ENCODE measurements around the gene EEPD1. TPM values are rescaled to one million over a fixed set of nuclear protein-coding genes. Genes with fewer than 3 reads are reported as not detected.

Gene EEPD1
- total RNA-seq, 1 donor from 2014 or later: 9.8 TPM

DNA sequence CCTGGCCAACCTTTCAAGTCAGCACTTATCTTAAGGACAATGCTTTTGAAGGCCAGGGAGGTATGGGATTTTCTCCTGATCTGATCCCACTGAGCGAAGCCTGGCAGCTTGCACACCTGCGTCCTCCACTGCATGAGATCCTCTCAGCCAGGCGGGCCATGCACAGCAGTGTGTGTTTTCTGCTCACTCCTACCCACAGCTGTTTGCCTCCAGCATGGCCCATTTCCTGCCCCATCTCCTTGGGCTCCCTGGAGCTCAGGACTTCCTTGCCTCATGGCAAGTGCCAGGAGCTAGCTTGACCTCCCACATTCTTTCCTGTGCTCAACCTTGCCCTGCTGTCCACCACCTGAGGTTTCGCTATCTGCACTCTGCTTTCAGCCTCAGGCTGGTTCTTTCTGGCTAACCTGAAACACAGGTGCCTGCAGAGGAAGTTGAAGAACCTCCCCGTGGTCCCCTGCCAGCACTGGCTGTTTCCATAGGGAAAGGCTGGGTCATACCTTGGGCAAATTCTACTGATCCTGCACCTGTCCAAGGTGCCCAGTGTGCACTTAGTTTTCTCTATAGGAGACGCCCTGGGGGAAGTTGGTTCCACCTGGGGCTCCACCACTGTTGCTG, 43.9 kb upstream of the EEPD1 start:
- H3K4me1 ChIP-seq: no peaks in the 10 kb centered on the region
- intact Hi-C loops (cut with DNase I): no loop called here
- H3K27me3 ChIP-seq: no peaks in the 10 kb centered on the region
- no peaks in the 10 kb centered on the region for H3K36me3 ChIP-seq
- DNase-seq (ENCODE audit: extremely low spot score in 2 of 2): no peak
- no peak overlapping the region for H3K4me3 ChIP-seq
- H3K27ac ChIP-seq: no peak overlapping the region
- TF ChIP-seq POLR2AphosphoS5 (IDR thresholded peaks at IDR 0.05; ENCODE audit: insufficient read depth in 1 of 2, low read depth in 1 of 2) (no peak), POLR2A (IDR thresholded peaks at IDR 0.05) (no peak)
- TF ChIP-seq, protein P1, sequence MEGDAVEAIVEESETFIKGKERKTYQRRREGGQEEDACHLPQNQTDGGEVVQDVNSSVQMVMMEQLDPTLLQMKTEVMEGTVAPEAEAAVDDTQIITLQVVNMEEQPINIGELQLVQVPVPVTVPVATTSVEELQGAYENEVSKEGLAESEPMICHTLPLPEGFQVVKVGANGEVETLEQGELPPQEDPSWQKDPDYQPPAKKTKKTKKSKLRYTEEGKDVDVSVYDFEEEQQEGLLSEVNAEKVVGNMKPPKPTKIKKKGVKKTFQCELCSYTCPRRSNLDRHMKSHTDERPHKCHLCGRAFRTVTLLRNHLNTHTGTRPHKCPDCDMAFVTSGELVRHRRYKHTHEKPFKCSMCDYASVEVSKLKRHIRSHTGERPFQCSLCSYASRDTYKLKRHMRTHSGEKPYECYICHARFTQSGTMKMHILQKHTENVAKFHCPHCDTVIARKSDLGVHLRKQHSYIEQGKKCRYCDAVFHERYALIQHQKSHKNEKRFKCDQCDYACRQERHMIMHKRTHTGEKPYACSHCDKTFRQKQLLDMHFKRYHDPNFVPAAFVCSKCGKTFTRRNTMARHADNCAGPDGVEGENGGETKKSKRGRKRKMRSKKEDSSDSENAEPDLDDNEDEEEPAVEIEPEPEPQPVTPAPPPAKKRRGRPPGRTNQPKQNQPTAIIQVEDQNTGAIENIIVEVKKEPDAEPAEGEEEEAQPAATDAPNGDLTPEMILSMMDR (IDR thresholded peaks at IDR 0.05): no peak
- H3K9me3 ChIP-seq: no peaks in the 10 kb centered on the region

DNA sequence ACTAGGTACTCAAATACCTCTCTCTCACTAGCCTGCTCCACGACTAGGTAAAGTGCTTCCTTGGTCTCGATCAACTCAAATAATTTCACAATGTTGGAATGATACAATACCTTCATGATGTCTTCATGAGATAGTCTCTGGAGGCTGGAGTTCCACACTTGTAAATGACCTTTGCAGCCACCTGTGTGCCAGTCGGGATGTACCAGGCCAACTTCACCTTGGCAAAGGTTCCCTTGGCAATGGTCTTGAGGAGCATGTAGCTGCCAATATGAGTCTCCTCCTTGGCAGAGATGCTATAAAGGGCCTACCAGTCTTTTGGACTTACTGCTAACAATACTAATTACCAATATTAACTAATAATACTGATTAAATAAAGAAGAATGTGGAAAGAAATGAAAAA, 42.5 kb upstream of the EEPD1 start:
- peaks cover 4% of the 10 kb centered on the region for H3K4me1 ChIP-seq
- H3K36me3 ChIP-seq: no peaks in the 10 kb centered on the region
- H3K27me3 ChIP-seq: no peaks in the 10 kb centered on the region
- H3K4me3 ChIP-seq: no peak overlapping the region
- H3K27ac ChIP-seq: no peak overlapping the region
- H3K9me3 ChIP-seq: no peaks in the 10 kb centered on the region
- intact Hi-C loops (cut with DNase I): no loop called here
- peak in 1 of 2 donors; percentile 29 for DNase-seq (ENCODE audit: extremely low spot score in 2 of 2)
- TF ChIP-seq POLR2AphosphoS5 (IDR thresholded peaks at IDR 0.05; ENCODE audit: insufficient read depth in 1 of 2, low read depth in 1 of 2) (no peak), POLR2A (IDR thresholded peaks at IDR 0.05) (no peak)
- TF ChIP-seq, protein P1 (IDR thresholded peaks at IDR 0.05): no peak

DNA sequence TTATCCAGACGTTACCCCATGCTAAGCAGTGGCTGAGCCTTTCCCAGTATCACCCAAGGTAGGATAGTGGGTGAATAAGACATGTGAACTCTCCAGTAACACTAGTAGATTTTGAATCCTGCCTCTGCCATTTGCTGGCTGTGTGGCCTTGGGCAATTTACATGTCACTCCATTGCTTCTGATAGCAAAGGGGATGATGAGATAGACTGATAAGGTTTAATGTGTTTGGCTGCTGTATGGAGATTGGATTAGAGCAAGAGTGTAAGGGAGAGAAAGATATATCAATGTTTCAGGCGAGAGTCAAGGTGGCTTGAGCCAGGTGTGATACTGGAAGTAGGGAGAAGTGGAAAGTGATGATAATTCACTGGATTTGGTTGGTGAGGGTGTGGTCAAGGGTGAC, 40.1 kb upstream of the EEPD1 start:
- no peaks in the 10 kb centered on the region for H3K36me3 ChIP-seq
- DNase-seq (ENCODE audit: extremely low spot score in 2 of 2): no peak
- TF ChIP-seq POLR2AphosphoS5 (IDR thresholded peaks at IDR 0.05; ENCODE audit: insufficient read depth in 1 of 2, low read depth in 1 of 2): no peak
- no peak for TF ChIP-seq POLR2A (IDR thresholded peaks at IDR 0.05)
- TF ChIP-seq, protein P1 (IDR thresholded peaks at IDR 0.05): no peak
- intact Hi-C loops (cut with DNase I): no loop called here
- no peak overlapping the region for H3K4me3 ChIP-seq
- no peak overlapping the region for H3K27ac ChIP-seq
- H3K27me3 ChIP-seq: no peaks in the 10 kb centered on the region
- no peaks in the 10 kb centered on the region for H3K9me3 ChIP-seq
- H3K4me1 ChIP-seq: peaks cover 25% of the 10 kb centered on the region

DNA sequence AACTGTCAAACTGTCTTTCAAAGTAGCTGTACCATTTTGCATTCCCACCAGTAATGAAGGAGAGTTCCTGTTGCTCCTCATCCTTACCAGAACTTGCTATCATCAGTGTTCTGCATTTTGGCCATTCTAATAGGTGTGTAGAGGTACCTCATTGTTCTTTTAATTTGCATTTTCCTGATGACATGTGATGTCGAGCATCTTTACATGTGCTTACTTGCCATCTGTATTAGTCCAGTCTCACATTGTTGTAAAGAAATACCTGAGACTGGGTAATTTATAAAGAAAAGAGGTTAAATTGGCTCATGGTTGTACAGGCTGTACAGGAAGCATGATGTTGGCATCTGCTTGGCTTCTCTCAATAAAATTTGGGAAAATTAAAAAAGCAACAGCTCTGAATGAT, 38.7 kb upstream of the EEPD1 start:
- Histone ChIP-seq H3K4me1 (peaks cover 31% of the 10 kb centered on the region), H3K27me3 (no peaks in the 10 kb centered on the region), H3K36me3 (no peaks in the 10 kb centered on the region), H3K4me3 (no peak overlapping the region), H3K9me3 (no peaks in the 10 kb centered on the region), H3K27ac (no peak overlapping the region)
- DNase-seq (ENCODE audit: extremely low spot score in 2 of 2): no peak
- TF ChIP-seq POLR2AphosphoS5 (IDR thresholded peaks at IDR 0.05; ENCODE audit: insufficient read depth in 1 of 2, low read depth in 1 of 2) (no peak), POLR2A (IDR thresholded peaks at IDR 0.05) (no peak)
- TF ChIP-seq, protein P1 (IDR thresholded peaks at IDR 0.05): no peak
- intact Hi-C loops (cut with DNase I): no loop called here

DNA sequence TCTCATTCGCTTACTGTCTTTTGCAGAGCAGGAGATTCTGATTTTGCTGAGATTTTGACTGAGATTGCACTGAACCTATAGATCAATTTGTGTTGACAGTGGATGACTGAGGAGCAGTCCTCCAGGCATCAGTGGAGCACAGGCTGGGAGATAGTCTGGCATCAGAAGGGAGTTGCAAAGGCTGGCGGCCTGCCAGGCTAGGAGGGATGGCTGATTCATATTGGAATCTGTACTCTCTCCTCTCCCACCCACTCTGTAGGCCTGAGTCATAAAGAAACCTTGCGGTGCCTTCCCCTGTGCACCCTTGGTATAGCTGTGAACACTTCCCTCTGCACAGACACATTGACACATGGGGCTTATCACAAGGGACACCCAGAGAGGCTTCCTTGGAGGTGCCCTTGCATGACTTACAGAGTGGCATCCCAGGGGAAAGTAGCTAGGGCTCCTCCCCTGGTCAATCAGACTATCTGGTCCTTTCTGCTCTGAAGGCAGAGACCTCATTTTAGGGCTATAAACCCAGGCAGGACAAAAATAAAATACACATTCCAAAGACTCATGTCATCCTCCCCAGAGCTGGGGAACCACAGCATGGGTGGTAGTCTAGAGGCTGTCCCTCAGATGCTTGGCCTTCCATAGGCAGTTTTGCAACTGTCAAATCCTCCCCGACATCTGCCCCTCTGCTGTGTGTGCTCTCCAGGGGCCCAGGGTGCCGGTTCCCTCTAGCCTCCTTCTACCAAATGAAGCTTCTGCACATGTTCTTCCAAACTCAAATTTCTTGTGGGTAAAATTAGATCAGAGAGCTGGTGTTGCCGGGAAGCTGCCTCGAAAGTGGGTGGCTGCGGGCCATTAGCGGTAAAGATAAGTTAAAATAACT, 37.4 kb upstream of the EEPD1 start:
- Histone ChIP-seq H3K9me3 (no peaks in the 10 kb centered on the region), H3K4me3 (no peak overlapping the region), H3K27me3 (no peaks in the 10 kb centered on the region), H3K36me3 (no peaks in the 10 kb centered on the region), H3K27ac (peak overlapping the region; percentile 59), H3K4me1 (peaks cover 31% of the 10 kb centered on the region)
- intact Hi-C loops (cut with DNase I): no loop called here
- TF ChIP-seq POLR2AphosphoS5 (IDR thresholded peaks at IDR 0.05; ENCODE audit: insufficient read depth in 1 of 2, low read depth in 1 of 2) (no peak), POLR2A (IDR thresholded peaks at IDR 0.05) (no peak)
- TF ChIP-seq, protein P1 (IDR thresholded peaks at IDR 0.05): no peak
- no peak for DNase-seq (ENCODE audit: extremely low spot score in 2 of 2)
